NCI-H2029 treated with DMSO at 0.1 percent for 48 hours (cell line): ENCODE results near the gene PPP4C.

ENCODE experiments used
- DNase-seq: peaks from one replicate; lab custom pipeline; 2025; lab: John Stamatoyannopoulos, UW

Gene PPP4C

GRCh38 chr16:30082545-30083090, 6.8 kb downstream of the PPP4C start:
- no peak for DNase-seq

GRCh38 chr16:30083216-30084055, 7.6 kb downstream of the PPP4C start:
- DNase-seq: no peak

- DNase-seq: no peak
Measured at GRCh38 chr16:30084096-30084815, 8.5 kb downstream of the PPP4C start.

- DNase-seq: no peak
Measured at GRCh38 chr16:30084816-30085159, 9.0 kb downstream of the PPP4C start.

- no peak for DNase-seq
Measured at GRCh38 chr16:30085247-30085646, 9.5 kb downstream of the PPP4C start.

- DNase-seq: no peak
Measured at GRCh38 chr16:30085820-30086219, 10.0 kb downstream of the PPP4C start.

GRCh38 chr16:30086291-30087140, 10.7 kb downstream of the PPP4C start:
- no peak for DNase-seq

GRCh38 chr16:30087181-30087898, 11.5 kb downstream of the PPP4C start:
- no peak for DNase-seq

- DNase-seq: no peak
Measured at GRCh38 chr16:30088237-30088831, 12.5 kb downstream of the PPP4C start.

GRCh38 chr16:30088832-30089624, 13.2 kb downstream of the PPP4C start:
- DNase-seq: no peak

- DNase-seq: no peak
Measured at GRCh38 chr16:30090610-30091331, 15.0 kb downstream of the PPP4C start.

- peak; percentile 68 for DNase-seq
Measured at GRCh38 chr16:30091474-30092372, 15.9 kb downstream of the PPP4C start, which contains the start of gene TBX6. TBX6 (minus strand) TSS chr16:30091924; CDS start chr16:30091193, 731 bp downstream.

GRCh38 chr16:30092373-30093010, 16.7 kb downstream of the PPP4C start:
- DNase-seq: peak; percentile 83

- no peak for DNase-seq
Measured at GRCh38 chr16:30094541-30095165, 18.9 kb downstream of the PPP4C start.

- no peak for DNase-seq
Measured at GRCh38 chr16:30095166-30096078, 19.6 kb downstream of the PPP4C start.

- DNase-seq: peak; percentile 36
Measured at GRCh38 chr16:30096105-30096861, 20.5 kb downstream of the PPP4C start, which contains the start of gene YPEL3. YPEL3 (minus strand) TSS chr16:30096213; CDS start chr16:30095482, 731 bp downstream.
